ENCODE data around the gene GRM2.
"Not testable (repeated sequence)": the region's sequence is repeated elsewhere in the genome, so short reads cannot be mapped to it uniquely, and the experiment has no call there.

GRM2 gene

DNA sequence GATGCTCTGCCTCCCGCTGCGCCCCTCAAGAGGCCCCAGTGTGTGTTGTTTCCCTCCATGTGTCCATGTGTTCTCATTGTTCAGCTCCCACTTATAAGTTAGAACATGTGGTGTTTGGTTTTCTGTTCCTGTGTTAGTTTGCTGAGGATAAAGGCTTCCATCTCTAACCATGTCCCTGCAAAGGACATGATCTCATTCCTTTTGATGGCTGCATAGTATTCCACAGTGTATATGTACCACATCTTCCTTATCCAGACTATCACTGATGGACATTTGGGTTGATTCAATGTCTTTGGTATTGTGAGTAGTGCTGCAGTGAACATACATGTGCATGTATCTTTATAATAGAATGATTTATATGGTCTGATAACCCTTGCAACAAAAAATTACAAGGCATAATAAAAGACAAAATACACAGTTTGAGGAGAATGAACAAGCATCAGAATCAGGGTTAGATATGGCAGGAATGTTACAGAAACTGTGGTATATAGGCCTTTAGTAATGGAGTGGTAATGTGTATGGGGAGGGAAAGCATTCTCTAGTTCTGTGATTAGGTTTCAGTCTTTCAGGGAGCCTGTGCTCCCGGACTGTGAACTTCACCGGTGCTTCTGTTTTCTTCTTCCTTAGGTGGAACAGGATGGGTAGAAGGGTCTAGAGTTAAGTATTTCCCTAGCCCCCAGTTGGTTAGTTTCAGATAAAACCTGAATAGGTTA is 27.1 kb downstream of the GRM2 start:
- TF ChIP-seq, protein P1, sequence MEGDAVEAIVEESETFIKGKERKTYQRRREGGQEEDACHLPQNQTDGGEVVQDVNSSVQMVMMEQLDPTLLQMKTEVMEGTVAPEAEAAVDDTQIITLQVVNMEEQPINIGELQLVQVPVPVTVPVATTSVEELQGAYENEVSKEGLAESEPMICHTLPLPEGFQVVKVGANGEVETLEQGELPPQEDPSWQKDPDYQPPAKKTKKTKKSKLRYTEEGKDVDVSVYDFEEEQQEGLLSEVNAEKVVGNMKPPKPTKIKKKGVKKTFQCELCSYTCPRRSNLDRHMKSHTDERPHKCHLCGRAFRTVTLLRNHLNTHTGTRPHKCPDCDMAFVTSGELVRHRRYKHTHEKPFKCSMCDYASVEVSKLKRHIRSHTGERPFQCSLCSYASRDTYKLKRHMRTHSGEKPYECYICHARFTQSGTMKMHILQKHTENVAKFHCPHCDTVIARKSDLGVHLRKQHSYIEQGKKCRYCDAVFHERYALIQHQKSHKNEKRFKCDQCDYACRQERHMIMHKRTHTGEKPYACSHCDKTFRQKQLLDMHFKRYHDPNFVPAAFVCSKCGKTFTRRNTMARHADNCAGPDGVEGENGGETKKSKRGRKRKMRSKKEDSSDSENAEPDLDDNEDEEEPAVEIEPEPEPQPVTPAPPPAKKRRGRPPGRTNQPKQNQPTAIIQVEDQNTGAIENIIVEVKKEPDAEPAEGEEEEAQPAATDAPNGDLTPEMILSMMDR (IDR thresholded peaks at IDR 0.05; ENCODE audit: control insufficient read depth, extremely low read depth, insufficient read depth): no peak
- no peak overlapping the region for H3K4me3 ChIP-seq (ENCODE audit: low read depth, low read length)
- no peak for DNase-seq (ENCODE audit: low read depth)

DNA sequence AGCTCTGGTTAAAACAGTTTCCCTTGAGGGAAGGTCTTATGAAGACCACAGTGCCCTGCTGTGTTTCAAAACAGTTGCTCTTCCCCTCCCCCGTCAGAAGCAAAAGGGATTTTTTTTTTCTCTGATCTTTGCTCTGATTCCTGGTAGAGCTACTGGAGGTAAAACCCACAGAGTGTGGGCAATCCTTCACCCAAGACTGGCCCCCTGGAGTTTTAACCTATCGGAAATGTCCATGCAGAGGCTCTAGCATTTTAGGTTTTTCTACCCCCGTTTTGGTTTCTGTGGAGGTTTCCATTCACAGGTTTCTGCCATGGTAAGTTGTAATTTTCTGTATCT is 27.7 kb downstream of the GRM2 start:
- H3K4me3 ChIP-seq (ENCODE audit: low read depth, low read length): no peak overlapping the region
- TF ChIP-seq, protein P1 (IDR thresholded peaks at IDR 0.05; ENCODE audit: control insufficient read depth, extremely low read depth, insufficient read depth): no peak
- no peak for DNase-seq (ENCODE audit: low read depth)

DNA sequence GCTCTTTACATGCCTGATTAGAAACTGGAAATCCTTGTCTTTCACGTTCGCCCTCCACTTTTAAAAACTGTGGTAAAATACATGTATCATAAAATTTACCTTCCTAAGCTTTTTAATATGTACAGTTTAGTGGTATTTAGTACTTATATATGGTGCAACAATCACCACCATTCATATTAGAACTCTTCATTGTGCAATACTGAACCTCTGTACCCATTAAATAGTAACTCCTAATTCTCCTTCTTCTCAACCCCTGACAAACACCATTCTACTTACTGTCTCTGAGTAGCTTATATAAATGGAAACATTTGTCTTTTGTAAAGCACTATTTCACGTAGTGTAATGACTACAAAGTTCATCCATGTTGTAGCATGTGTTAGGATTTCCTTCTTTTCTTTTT is 28.2 kb downstream of the GRM2 start:
- H3K4me3 ChIP-seq (ENCODE audit: low read depth, low read length): no peak overlapping the region
- no peak for DNase-seq (ENCODE audit: low read depth)
- TF ChIP-seq, protein P1 (IDR thresholded peaks at IDR 0.05; ENCODE audit: control insufficient read depth, extremely low read depth, insufficient read depth): no peak

DNA sequence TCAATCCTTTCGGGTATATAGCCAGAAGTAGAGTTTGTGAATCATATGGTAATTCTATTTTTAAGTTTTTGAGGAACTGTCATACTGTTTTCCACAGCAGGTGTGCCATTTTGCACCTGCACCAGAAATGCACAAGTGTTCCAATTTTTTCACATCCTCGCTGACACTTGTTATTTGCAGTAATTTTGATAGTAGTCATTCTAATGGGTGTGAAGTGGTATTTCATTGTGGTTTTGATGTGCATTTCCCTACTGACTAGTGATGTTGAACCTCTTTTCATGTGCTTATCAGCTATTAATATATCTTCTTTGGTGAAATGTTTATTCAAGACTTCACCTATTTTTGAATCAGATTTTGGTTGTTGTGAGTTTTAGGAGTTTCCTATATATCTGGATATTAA is 29.1 kb downstream of the GRM2 start:
- TF ChIP-seq, protein P1 (IDR thresholded peaks at IDR 0.05; ENCODE audit: control insufficient read depth, extremely low read depth, insufficient read depth): no peak
- no peak for DNase-seq (ENCODE audit: low read depth)
- no peak overlapping the region for H3K4me3 ChIP-seq (ENCODE audit: low read depth, low read length)

DNA sequence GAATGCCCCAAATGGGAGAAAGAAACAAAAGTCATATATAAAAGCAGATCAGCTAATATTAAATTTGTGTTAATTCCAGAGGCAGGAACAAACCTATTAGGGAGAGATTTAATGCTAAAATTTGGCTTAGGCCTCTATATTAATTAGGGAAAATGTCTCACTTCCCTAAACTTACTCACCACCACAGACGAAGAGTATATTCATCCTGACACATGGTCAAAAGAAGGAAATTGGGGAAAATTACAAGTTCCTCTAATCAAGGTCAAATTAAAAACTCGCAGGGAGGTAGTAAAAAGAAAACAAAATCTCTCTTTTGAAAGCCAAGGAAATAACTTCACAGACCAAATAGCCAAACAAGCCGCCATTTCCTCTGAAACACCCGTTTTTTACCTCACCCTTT is 32.2 kb downstream of the GRM2 start:
- no peak for DNase-seq (ENCODE audit: low read depth)
- H3K4me3 ChIP-seq (ENCODE audit: low read depth, low read length): no peak overlapping the region
- TF ChIP-seq, protein P1 (IDR thresholded peaks at IDR 0.05; ENCODE audit: control insufficient read depth, extremely low read depth, insufficient read depth): no peak

DNA sequence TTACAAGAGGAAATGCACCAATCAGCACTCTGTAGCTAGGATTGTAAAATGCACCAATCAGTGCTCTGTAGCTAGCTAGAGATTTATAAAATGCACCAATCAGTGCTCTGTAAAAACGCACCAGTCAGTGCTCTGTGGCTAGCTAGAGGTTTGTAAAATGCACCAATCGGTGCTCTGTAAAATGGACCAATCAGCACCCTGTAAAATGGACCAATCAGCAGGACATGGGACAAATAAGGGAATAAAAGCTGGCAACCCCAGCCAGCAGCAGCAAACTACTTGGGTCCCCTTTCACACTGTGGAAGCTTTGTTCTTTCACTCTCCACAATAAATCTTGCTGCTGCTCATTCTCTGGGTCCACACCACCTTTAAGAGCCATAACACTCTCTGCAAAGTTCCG is 35.5 kb downstream of the GRM2 start:
- H3K4me3 ChIP-seq (ENCODE audit: low read depth, low read length); DNase-seq (ENCODE audit: low read depth): not testable (repeated sequence)

DNA sequence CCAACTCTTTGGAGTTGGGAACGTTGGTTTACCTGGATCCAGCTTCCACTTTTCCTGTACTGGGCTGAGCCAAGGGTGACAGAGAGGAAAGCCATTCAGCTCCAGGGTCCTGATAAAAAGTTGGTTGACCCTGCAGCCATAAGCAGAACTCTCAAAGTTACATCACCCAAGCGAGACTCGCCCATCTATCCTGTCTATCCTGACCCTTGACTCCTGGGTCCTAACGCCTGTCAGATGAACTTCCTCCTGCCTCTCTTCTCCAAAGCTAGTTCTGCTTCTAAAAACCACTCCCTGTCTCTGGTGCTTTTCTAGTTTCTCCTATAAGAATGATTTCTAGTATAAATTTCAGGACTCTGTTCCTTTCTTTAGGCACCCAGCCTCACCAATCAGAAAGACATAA is 36.1 kb downstream of the GRM2 start:
- DNase-seq (ENCODE audit: low read depth): not testable (repeated sequence)

DNA sequence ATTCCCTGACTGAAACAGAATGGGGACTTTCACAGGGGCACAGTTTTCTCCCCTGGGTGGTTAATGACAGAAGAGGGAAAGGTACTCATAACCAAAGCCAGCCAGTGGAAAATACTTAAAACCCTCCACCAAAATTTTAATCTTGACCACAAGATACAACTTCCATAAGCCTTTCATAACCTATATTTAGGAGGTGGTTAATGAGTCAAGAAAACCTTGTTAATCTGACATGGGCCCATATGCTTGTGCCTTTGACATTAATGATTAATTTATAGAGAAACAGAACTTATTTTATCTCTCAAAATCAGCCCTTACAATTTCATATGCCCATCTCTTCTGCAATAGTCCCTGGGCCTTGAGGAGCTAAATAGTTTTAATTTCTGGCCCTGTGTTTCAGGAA is 41.0 kb downstream of the GRM2 start:
- TF ChIP-seq, protein P1 (IDR thresholded peaks at IDR 0.05; ENCODE audit: control insufficient read depth, extremely low read depth, insufficient read depth): no peak
- H3K4me3 ChIP-seq (ENCODE audit: low read depth, low read length): no peak overlapping the region
- no peak for DNase-seq (ENCODE audit: low read depth)

More for the DNA sequence above, 36.1 kb downstream of the GRM2 start:
- not testable (repeated sequence) for H3K4me3 ChIP-seq (ENCODE audit: low read depth, low read length)
